Measurements from ENCODE around the gene TSPOAP1.

The TSPOAP1 gene

GRCh38 chr17:58328195-58329034 is at the start of gene TSPOAP1:
Gene TSPOAP1, minus strand, starts transcription at chr17:58328795. Its CDS starts 875 bp downstream, at chr17:58327920.
- H3K4me3 ChIP-seq (ENCODE audit: low read length): no peak within 1 kb of the TSS
- DNase-seq (ENCODE audit: low read depth): no peak
- TF ChIP-seq CTCF (IDR thresholded peaks at IDR 0.05; ENCODE audit: insufficient read depth, low read depth, low read length, missing control alignments): no peak

GRCh38 chr17:58377661-58378060 is 49.1 kb upstream of the TSPOAP1 start:
- no peak for DNase-seq (ENCODE audit: low read depth)
- no peak for TF ChIP-seq CTCF (IDR thresholded peaks at IDR 0.05; ENCODE audit: insufficient read depth, low read depth, low read length, missing control alignments)
- H3K4me3 ChIP-seq (ENCODE audit: low read length): no peak overlapping the region

GRCh38 chr17:58377093-58377601 is 48.6 kb upstream of the TSPOAP1 start:
- TF ChIP-seq CTCF (IDR thresholded peaks at IDR 0.05; ENCODE audit: insufficient read depth, low read depth, low read length, missing control alignments): no peak
- DNase-seq (ENCODE audit: low read depth): peak; percentile 97
- no peak overlapping the region for H3K4me3 ChIP-seq (ENCODE audit: low read length)

GRCh38 chr17:58376472-58377000 is 47.9 kb upstream of the TSPOAP1 start:
- TF ChIP-seq CTCF (IDR thresholded peaks at IDR 0.05; ENCODE audit: insufficient read depth, low read depth, low read length, missing control alignments): no peak
- DNase-seq (ENCODE audit: low read depth): no peak
- H3K4me3 ChIP-seq (ENCODE audit: low read length): no peak overlapping the region

- no peak for DNase-seq (ENCODE audit: low read depth)
- no peak overlapping the region for H3K4me3 ChIP-seq (ENCODE audit: low read length)
- no peak for TF ChIP-seq CTCF (IDR thresholded peaks at IDR 0.05; ENCODE audit: insufficient read depth, low read depth, low read length, missing control alignments)
These were observed 47.2 kb upstream of the TSPOAP1 start for GRCh38 chr17:58375811-58376210.

GRCh38 chr17:58375256-58375655 is 46.7 kb upstream of the TSPOAP1 start:
- DNase-seq (ENCODE audit: low read depth): no peak
- TF ChIP-seq CTCF (IDR thresholded peaks at IDR 0.05; ENCODE audit: insufficient read depth, low read depth, low read length, missing control alignments): no peak
- H3K4me3 ChIP-seq (ENCODE audit: low read length): no peak overlapping the region

Measured in epithelial cell of esophagus (primary cell).